Gastroesophageal sphincter (tissue), 3 donors: Measurements from ENCODE around the gene CBLB.

ENCODE experiments used
- EP300 ChIP-seq: sonication (generic); formaldehyde crosslinking; IDR thresholded peaks from one replicate; pipeline ENCODE4 v1.6.1; 2017; ENCODE audit warnings: antibody characterized with exemption, mild to moderate bottlenecking
- POLR2A ChIP-seq, 2 donors: fragments of 450-650 bp; IDR thresholded peaks; one replicate each; pipeline ENCODE4 v1.6.1; 2017; ENCODE audit warnings: antibody characterized with exemption in 2 of 2, mild to moderate bottlenecking in 2 of 2, moderate library complexity in 1 of 2
- TF ChIP-seq, protein P1 (sequence below), 4 experiments: fragments of 200-600 bp in 2 of 4; fragments of 450-650 bp in 2 of 4; sonication (generic) in 1 of 4; IDR thresholded peaks; one replicate each; pipeline ENCODE4 v1.5.1; 2017 to 2019; ENCODE audit warnings: antibody characterized with exemption in 4 of 4, mild to moderate bottlenecking in 2 of 4, moderate library complexity in 2 of 4

DNA sequence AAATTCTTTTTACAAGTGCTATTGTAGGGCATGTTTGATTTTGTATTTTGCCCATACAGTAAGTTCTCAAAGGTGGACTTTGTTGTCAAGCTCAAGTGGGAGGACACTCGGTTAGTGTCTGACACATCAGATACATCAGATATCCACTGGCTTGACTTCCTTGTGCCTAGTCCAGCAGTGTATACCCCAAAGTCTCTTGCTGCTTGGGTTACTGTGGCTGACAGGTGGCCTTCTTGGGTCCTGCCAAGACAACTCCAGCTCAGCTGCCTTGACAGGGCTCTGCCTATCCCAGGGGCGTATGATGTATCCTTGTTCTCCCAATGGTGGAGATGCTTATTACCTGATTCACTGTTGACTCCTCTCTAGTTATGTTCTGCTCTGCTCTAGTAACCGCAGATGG lies 214.9 kb downstream of the CBLB start:
- TF ChIP-seq, protein P1, sequence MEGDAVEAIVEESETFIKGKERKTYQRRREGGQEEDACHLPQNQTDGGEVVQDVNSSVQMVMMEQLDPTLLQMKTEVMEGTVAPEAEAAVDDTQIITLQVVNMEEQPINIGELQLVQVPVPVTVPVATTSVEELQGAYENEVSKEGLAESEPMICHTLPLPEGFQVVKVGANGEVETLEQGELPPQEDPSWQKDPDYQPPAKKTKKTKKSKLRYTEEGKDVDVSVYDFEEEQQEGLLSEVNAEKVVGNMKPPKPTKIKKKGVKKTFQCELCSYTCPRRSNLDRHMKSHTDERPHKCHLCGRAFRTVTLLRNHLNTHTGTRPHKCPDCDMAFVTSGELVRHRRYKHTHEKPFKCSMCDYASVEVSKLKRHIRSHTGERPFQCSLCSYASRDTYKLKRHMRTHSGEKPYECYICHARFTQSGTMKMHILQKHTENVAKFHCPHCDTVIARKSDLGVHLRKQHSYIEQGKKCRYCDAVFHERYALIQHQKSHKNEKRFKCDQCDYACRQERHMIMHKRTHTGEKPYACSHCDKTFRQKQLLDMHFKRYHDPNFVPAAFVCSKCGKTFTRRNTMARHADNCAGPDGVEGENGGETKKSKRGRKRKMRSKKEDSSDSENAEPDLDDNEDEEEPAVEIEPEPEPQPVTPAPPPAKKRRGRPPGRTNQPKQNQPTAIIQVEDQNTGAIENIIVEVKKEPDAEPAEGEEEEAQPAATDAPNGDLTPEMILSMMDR (IDR thresholded peaks at IDR 0.05), result no peak
- no peak for TF ChIP-seq POLR2A (IDR thresholded peaks at IDR 0.05)
- no peak for TF ChIP-seq EP300
